LNCaP clone FGC (cell line): ENCODE results near the gene BCL11A.

Source experiments
- DNase-seq: peaks from one replicate; pipeline ENCODE4 v3.0.0-alpha.2; 2011; ENCODE audit warnings: low read depth
- H3K4me3 ChIP-seq: 2 replicates; pipeline ENCODE4 v1.5.1; 2011; ENCODE audit warnings: mild to moderate bottlenecking, low read depth, low read length, control low read depth
- CTCF ChIP-seq: IDR thresholded peaks from 2 replicates; pipeline ENCODE4 v1.5.1; 2012; ENCODE audit warnings: mild to moderate bottlenecking; ENCODE audit not compliant: control insufficient read depth, insufficient read depth; ENCODE audit errors: extremely low read depth

The BCL11A gene

GRCh38 chr2:60480089-60480773 is 73.2 kb downstream of the BCL11A start:
- no peak overlapping the region for H3K4me3 ChIP-seq
- no peak for TF ChIP-seq CTCF
- no peak for DNase-seq

GRCh38 chr2:60479226-60480088 is 74.0 kb downstream of the BCL11A start:
- H3K4me3 ChIP-seq, result no peak overlapping the region
- no peak for DNase-seq
- TF ChIP-seq CTCF, result no peak

GRCh38 chr2:60478660-60479059 is 74.8 kb downstream of the BCL11A start:
- no peak for DNase-seq
- no peak for TF ChIP-seq CTCF
- H3K4me3 ChIP-seq, result no peak overlapping the region

- DNase-seq, result no peak
- H3K4me3 ChIP-seq, result no peak overlapping the region
- no peak for TF ChIP-seq CTCF
Measured at GRCh38 chr2:60476206-60476954, 77.1 kb downstream of the BCL11A start.

- H3K4me3 ChIP-seq, result no peak overlapping the region
- no peak for DNase-seq
- no peak for TF ChIP-seq CTCF
Measured at GRCh38 chr2:60475123-60475830, 78.2 kb downstream of the BCL11A start.

GRCh38 chr2:60474301-60474700 is 79.2 kb downstream of the BCL11A start:
- TF ChIP-seq CTCF, result no peak
- no peak overlapping the region for H3K4me3 ChIP-seq
- no peak for DNase-seq
